HCT116 (cell line): ENCODE results near the gene CORO2A. TPM values are rescaled to one million over a fixed set of nuclear protein-coding genes. Genes with fewer than 3 reads are reported as not detected.

Source experiments
- ATAC-seq: fragments of 200-7000 bp; cut with Tn5 transposase; 2 replicates; pipeline ENCODE4 v1.9.1; 2020; ENCODE audit warnings: mild to moderate bottlenecking, moderate library complexity
- BruUV-seq: library from RNA; stranded (reverse); fragments of 400-500 nt; replicated peaks from 2 replicates; lab custom pipeline; 2021; lab: Mats Ljungman, UMichigan
- CTCF ChIA-PET: fragments of 300-600 bp; sonication (Branson Sonifier 250); formaldehyde crosslinking; loops from one replicate; lab custom pipeline; 2021; ENCODE audit warnings: antibody characterized with exemption; lab: Charles Lee
- POLR2A ChIA-PET: fragments of 300-600, 350-600 bp; sonication (Branson Sonifier 250); formaldehyde crosslinking; loops from one replicate; lab custom pipeline; 2021; ENCODE audit warnings: antibody characterized with exemption; lab: Charles Lee
- RAD21 ChIA-PET, 2 experiments: fragments of 300-600 bp; sonication (Branson Sonifier 250); formaldehyde crosslinking; loops; one replicate each; lab custom pipeline; 2023; ENCODE audit warnings: low total read pairs in 2 of 2; ENCODE audit not compliant: uncharacterized antibody in 2 of 2, unreplicated experiment in 2 of 2, low non-redundant PET in 1 of 2; lab: Charles Lee
- DNase-seq: peaks from one replicate; pipeline ENCODE4 v3.0.0-alpha.2; 2010; ENCODE audit warnings: low read depth, low spot score
- H2AFZ ChIP-seq: fragments of 200-600 bp; shearing (Covaris generic), sonication (generic); 2 replicates; pipeline ENCODE4 v1.6.1; 2017; ENCODE audit warnings: low read depth, mixed run types, mixed read lengths, antibody characterized with exemption, low read length; ENCODE audit not compliant: poor library complexity, severe bottlenecking
- H3K27ac ChIP-seq: 2 replicates; pipeline ENCODE4 v1.5.1; 2012; ENCODE audit warnings: low read depth, low read length
- H3K27me3 ChIP-seq: fragments of 200-600 bp; sonication (generic); 2 replicates; pipeline ENCODE4 v1.6.1; 2016; ENCODE audit warnings: mixed run types, low read length, mixed read lengths; ENCODE audit not compliant: insufficient read depth
- H3K36me3 ChIP-seq, 2 experiments: fragments of 200-500 bp in 1 of 2; fragments of 200-600 bp in 1 of 2; sonication (Bioruptor generic) in 1 of 2; sonication (generic) in 1 of 2; 2 replicates each; pipeline versions ENCODE4 v1.5.1 to v1.6.1; 2014 to 2016; ENCODE audit warnings: low read length in 2 of 2, inconsistent platforms in 1 of 2, mixed read lengths in 1 of 2, mixed run types in 1 of 2; ENCODE audit not compliant: insufficient read depth in 2 of 2, control insufficient read depth in 1 of 2
- H3K4me1 ChIP-seq, 2 experiments: fragments of 200-600 bp in 1 of 2; sonication (generic) in 1 of 2; 2 replicates each; pipeline versions ENCODE4 v1.5.1 to v1.6.1; 2012 to 2017; ENCODE audit warnings: low read length in 2 of 2, inconsistent platforms in 1 of 2, mild to moderate bottlenecking in 1 of 2, mixed read lengths in 1 of 2, mixed run types in 1 of 2, moderate library complexity in 1 of 2; ENCODE audit not compliant: insufficient read depth in 2 of 2, control insufficient read depth in 1 of 2
- H3K4me2 ChIP-seq: fragments of 200-600 bp; sonication (generic); 2 replicates; pipeline ENCODE4 v1.6.1; 2017; ENCODE audit warnings: mixed run types, low read length, mixed read lengths
- H3K4me3 ChIP-seq, 2 experiments: fragments of 200-600 bp in 1 of 2; sonication (generic) in 1 of 2; replicated peaks in 1 of 2; 2 replicates each; pipeline ENCODE4 v1.5.1; 2011 to 2016; ENCODE audit warnings: low read length in 2 of 2, control low read depth in 1 of 2, low read depth in 1 of 2, mild to moderate bottlenecking in 1 of 2, mixed read lengths in 1 of 2, mixed run types in 1 of 2
- H3K79me2 ChIP-seq: fragments of 200-600 bp; sonication (generic); 2 replicates; pipeline ENCODE4 v1.6.1; 2017; ENCODE audit warnings: mild to moderate bottlenecking, mixed run types, low read length, moderate library complexity, mixed read lengths; ENCODE audit not compliant: insufficient read depth
- H3K9ac ChIP-seq: fragments of 200-600 bp; sonication (generic); 2 replicates; pipeline ENCODE4 v1.6.1; 2016; ENCODE audit warnings: low read length, mixed read lengths
- H3K9me2 ChIP-seq: fragments of 200-600 bp; sonication (generic), shearing (Covaris generic); 2 replicates; pipeline ENCODE4 v1.6.1; 2017; ENCODE audit warnings: mixed run types, mild to moderate bottlenecking, moderate library complexity; ENCODE audit not compliant: insufficient read depth
- H3K9me3 ChIP-seq, 2 experiments: fragments of 200-500 bp in 1 of 2; fragments of 200-600 bp in 1 of 2; sonication (Bioruptor generic) in 1 of 2; sonication (generic) in 1 of 2; 2 replicates each; pipeline ENCODE4 v1.6.1; 2014 to 2017; ENCODE audit warnings: low read length in 2 of 2, mixed read lengths in 2 of 2, inconsistent platforms in 1 of 2, low read depth in 1 of 2, mild to moderate bottlenecking in 1 of 2, mixed run types in 1 of 2, moderate library complexity in 1 of 2; ENCODE audit not compliant: control insufficient read depth in 1 of 2, insufficient read depth in 1 of 2
- H4K20me1 ChIP-seq: fragments of 200-600 bp; sonication (generic), shearing (Covaris generic); 2 replicates; pipeline ENCODE4 v1.6.1; 2017; ENCODE audit warnings: mixed run types, mild to moderate bottlenecking, moderate library complexity; ENCODE audit not compliant: insufficient read depth
- CBX3 ChIP-seq: IDR thresholded peaks from 2 replicates; pipeline ENCODE4 v1.6.1; 2012; ENCODE audit warnings: low read depth
- CEBPB ChIP-seq: IDR thresholded peaks from 2 replicates; pipeline ENCODE4 v1.6.1; 2012; ENCODE audit warnings: low read depth
- ELF1 ChIP-seq: IDR thresholded peaks from 2 replicates; pipeline ENCODE4 v1.6.1; 2012; ENCODE audit warnings: low read depth, borderline replicate concordance
- EZH2phosphoT487 ChIP-seq: fragments of 200-600 bp; IDR thresholded peaks from 2 replicates; pipeline ENCODE4 v1.6.1; 2018; ENCODE audit warnings: antibody characterized with exemption, borderline replicate concordance
- FOSL1 ChIP-seq: IDR thresholded peaks from 2 replicates; pipeline ENCODE4 v1.6.1; 2012; ENCODE audit warnings: low read depth
- MAX ChIP-seq: IDR thresholded peaks from 2 replicates; pipeline ENCODE4 v1.6.1; 2012
- POLR2A ChIP-seq: IDR thresholded peaks from 2 replicates; pipeline ENCODE4 v1.7.0; 2011; ENCODE audit warnings: borderline replicate concordance; ENCODE audit not compliant: insufficient read depth, insufficient read length; ENCODE audit errors: extremely low read depth
- POLR2AphosphoS5 ChIP-seq: IDR thresholded peaks from 2 replicates; pipeline ENCODE4 v1.6.1; 2011; ENCODE audit warnings: mild to moderate bottlenecking, low read depth, low read length, moderate library complexity
- RAD21 ChIP-seq: IDR thresholded peaks from 2 replicates; pipeline ENCODE4 v1.6.1; 2012; ENCODE audit warnings: low read depth, mild to moderate bottlenecking
- SIN3A ChIP-seq: IDR thresholded peaks from 2 replicates; pipeline ENCODE4 v1.6.1; 2012; ENCODE audit warnings: low read depth
- SP1 ChIP-seq: IDR thresholded peaks from 2 replicates; pipeline ENCODE4 v1.6.1; 2012; ENCODE audit warnings: low read depth
- SRF ChIP-seq: IDR thresholded peaks from 2 replicates; pipeline ENCODE4 v1.6.1; 2012; ENCODE audit warnings: low read depth
- YY1 ChIP-seq: IDR thresholded peaks from 2 replicates; pipeline ENCODE4 v1.6.1; 2011; ENCODE audit warnings: low read length, low read depth, moderate library complexity, mild to moderate bottlenecking; ENCODE audit not compliant: insufficient replicate concordance; ENCODE audit errors: extremely low read depth
- ZFX ChIP-seq: fragments of 450-650 bp; IDR thresholded peaks from 2 replicates; pipeline ENCODE4 v1.6.1; 2017
- ZNF274 ChIP-seq: fragments of 200-500 bp; sonication (Bioruptor generic); IDR thresholded peaks from 2 replicates; pipeline ENCODE4 v1.6.1; 2014; ENCODE audit warnings: mild to moderate bottlenecking, low read depth, low read length, inconsistent platforms
- intact Hi-C: fragments of 100-400 bp; cut with micrococcal nuclease; formaldehyde crosslinking; loops from 2 replicates; pipeline ENCODE4 v1.10.0; 2022
- total RNA-seq: library from RNA; stranded (reverse); gene quantifications from one replicate; pipeline ENCODE4 v1.2.1, GENCODE V29; 2021; ENCODE audit not compliant: unreplicated experiment
- TF ChIP-seq, protein P1 (sequence below): IDR thresholded peaks from 2 replicates; pipeline ENCODE4 v1.6.1; 2012
- TF ChIP-seq, protein P2 (sequence below): IDR thresholded peaks from 2 replicates; pipeline ENCODE4 v1.6.1; 2012; ENCODE audit warnings: low read depth

Gene CORO2A
- total RNA-seq, 1 experiment from 2014 or later = 5.7 TPM

DNA sequence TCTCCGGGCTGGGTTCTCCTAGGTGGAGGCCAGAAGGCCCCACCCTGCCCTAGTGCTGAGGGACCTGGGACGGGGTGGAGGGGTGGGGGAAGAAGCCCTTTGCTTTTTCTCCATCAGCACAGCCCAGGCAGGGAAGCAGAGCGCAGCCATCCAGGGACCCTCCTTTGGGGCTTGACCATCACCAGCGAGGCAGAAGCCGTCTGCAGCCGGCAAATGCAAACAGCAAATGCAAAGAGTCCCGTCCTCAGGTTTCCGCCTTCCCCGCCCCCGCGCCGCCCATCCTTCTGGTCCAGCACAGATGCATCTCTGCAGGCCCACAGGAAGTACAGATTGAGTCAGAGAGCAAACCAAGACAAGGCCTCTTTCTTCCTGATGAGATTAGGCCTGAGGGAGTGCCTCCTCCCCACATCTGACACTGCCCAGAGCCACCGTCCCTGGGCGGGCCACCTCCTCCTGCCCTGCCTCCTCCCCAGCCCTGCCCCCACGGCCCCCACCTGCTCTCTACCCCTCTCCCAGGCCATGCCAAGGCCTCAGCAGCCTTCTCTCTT lies 23.4 kb downstream of the CORO2A start:
- H3K79me2 ChIP-seq = no peaks in the 10 kb centered on the region
- intact Hi-C loops = no loop called here
- TF ChIP-seq SP1 = no peak
- no peak for DNase-seq
- no peaks in the 10 kb centered on the region for H3K27me3 ChIP-seq
- H3K9me3 ChIP-seq = no peaks in the 10 kb centered on the region
- H3K9ac ChIP-seq = no peak overlapping the region
- H4K20me1 ChIP-seq = no peaks in the 10 kb centered on the region
- H3K4me2 ChIP-seq = peak overlapping the region; percentile 17
- H2AFZ ChIP-seq = no peak overlapping the region
- no TSS peak for BruUV-seq
- H3K4me1 ChIP-seq = peaks cover 11 to 23% of the 10 kb centered on the region in 2 experiments
- no peak overlapping the region for H3K27ac ChIP-seq
- ChIA-PET CTCF (no interaction called here), POLR2A (no interaction called here), RAD21 (no interaction called here)
- H3K4me3 ChIP-seq = no peak overlapping the region
- H3K36me3 ChIP-seq = no peaks in the 10 kb centered on the region
- H3K9me2 ChIP-seq = no peaks in the 10 kb centered on the region
- peak; percentile 72 for ATAC-seq

DNA sequence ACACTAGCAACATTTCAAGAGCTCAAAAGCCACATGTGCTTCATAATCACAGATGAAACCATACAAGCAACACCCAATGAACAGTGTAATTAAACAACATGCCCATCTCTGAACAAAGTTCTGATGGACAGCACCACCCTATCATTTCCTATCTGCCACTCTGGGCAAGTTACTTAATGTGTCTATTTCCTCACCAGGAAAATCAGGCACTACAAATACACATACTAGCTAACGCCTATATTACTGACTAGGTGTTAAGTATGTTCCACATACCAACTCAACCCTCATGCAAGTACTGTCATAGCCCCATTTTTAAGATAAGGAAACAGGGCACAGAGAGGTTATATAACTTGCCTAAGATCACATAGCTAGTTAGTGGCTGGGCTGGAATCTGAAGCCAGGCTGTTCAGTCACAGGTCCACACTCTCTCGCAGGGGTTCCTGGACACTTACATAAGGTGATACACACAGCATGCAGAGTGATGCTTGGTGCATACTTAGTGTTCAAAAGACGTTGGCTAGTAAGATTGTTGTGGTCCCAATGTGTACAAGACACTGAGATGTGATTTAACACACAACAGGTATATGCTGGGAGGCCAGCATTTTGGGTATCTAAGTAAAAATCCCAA lies 24.2 kb downstream of the CORO2A start:
- peaks cover 10 to 23% of the 10 kb centered on the region in 2 experiments for H3K4me1 ChIP-seq
- no TSS peak for BruUV-seq
- no peaks in the 10 kb centered on the region for H3K27me3 ChIP-seq
- intact Hi-C loops = no loop called here
- no peak overlapping the region for H3K4me3 ChIP-seq
- H3K27ac ChIP-seq = no peak overlapping the region
- H3K9me2 ChIP-seq = no peaks in the 10 kb centered on the region
- no peak overlapping the region for H3K4me2 ChIP-seq
- no peaks in the 10 kb centered on the region for H3K9me3 ChIP-seq
- no peak overlapping the region for H2AFZ ChIP-seq
- no peaks in the 10 kb centered on the region for H4K20me1 ChIP-seq
- no peak overlapping the region for H3K9ac ChIP-seq
- ChIA-PET RAD21 (no interaction called here), POLR2A (no interaction called here), CTCF (no interaction called here)
- ATAC-seq (no peak), DNase-seq (no peak)
- H3K36me3 ChIP-seq = no peaks in the 10 kb centered on the region
- H3K79me2 ChIP-seq = no peaks in the 10 kb centered on the region
- TF ChIP-seq SP1 (no peak), CBX3 (no peak), POLR2A (no peak), SIN3A (no peak), CEBPB (no peak), ZFX (no peak), YY1 (no peak), ZNF274 (no peak), EZH2phosphoT487 (no peak), RAD21 (no peak), MAX (no peak), POLR2AphosphoS5 (no peak), SRF (no peak), FOSL1 (no peak), ELF1 (no peak)
- TF ChIP-seq, protein P1, sequence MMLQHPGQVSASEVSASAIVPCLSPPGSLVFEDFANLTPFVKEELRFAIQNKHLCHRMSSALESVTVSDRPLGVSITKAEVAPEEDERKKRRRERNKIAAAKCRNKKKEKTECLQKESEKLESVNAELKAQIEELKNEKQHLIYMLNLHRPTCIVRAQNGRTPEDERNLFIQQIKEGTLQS = no peak
- TF ChIP-seq, protein P2, sequence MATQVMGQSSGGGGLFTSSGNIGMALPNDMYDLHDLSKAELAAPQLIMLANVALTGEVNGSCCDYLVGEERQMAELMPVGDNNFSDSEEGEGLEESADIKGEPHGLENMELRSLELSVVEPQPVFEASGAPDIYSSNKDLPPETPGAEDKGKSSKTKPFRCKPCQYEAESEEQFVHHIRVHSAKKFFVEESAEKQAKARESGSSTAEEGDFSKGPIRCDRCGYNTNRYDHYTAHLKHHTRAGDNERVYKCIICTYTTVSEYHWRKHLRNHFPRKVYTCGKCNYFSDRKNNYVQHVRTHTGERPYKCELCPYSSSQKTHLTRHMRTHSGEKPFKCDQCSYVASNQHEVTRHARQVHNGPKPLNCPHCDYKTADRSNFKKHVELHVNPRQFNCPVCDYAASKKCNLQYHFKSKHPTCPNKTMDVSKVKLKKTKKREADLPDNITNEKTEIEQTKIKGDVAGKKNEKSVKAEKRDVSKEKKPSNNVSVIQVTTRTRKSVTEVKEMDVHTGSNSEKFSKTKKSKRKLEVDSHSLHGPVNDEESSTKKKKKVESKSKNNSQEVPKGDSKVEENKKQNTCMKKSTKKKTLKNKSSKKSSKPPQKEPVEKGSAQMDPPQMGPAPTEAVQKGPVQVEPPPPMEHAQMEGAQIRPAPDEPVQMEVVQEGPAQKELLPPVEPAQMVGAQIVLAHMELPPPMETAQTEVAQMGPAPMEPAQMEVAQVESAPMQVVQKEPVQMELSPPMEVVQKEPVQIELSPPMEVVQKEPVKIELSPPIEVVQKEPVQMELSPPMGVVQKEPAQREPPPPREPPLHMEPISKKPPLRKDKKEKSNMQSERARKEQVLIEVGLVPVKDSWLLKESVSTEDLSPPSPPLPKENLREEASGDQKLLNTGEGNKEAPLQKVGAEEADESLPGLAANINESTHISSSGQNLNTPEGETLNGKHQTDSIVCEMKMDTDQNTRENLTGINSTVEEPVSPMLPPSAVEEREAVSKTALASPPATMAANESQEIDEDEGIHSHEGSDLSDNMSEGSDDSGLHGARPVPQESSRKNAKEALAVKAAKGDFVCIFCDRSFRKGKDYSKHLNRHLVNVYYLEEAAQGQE = no peak
